Stomach (tissue), 9 donors: Measurements from ENCODE around the gene PCBP3. TPM values are rescaled to one million over a fixed set of nuclear protein-coding genes. Genes with fewer than 3 reads are reported as not detected.

Source experiments
- DNase-seq, 2 donors: peaks; one replicate each; pipeline versions ENCODE4 v3.0.0 to v3.0.0-alpha.2; 2013 to 2019
- H3K27ac ChIP-seq, 5 donors: fragments of 200-600 bp in 4 of 5; sonication (generic) in 4 of 5; one replicate each; pipeline ENCODE4 v1.5.1; 2013 to 2019; ENCODE audit warnings: mild to moderate bottlenecking in 1 of 5, moderate library complexity in 1 of 5
- H3K27me3 ChIP-seq, 3 donors: fragments of 200-600 bp; sonication (generic); one replicate each; pipeline ENCODE4 v1.5.1; 2017 to 2019; ENCODE audit warnings: mixed run types in 1 of 3
- H3K36me3 ChIP-seq, 4 donors: fragments of 200-600 bp; sonication (generic); 1 replicate in 3 of 4; 2 replicates in 1 of 4; pipeline ENCODE4 v1.5.1; 2016 to 2019
- H3K4me1 ChIP-seq, 4 donors: fragments of 200-600 bp; sonication (generic); one replicate each; pipeline ENCODE4 v1.5.1; 2016 to 2019
- H3K4me3 ChIP-seq, 4 donors: fragments of 200-600 bp; sonication (generic) in 3 of 4; one replicate each; pipeline ENCODE4 v1.5.1; 2016 to 2019; ENCODE audit warnings: mild to moderate bottlenecking in 1 of 4
- H3K9me3 ChIP-seq, 4 donors: fragments of 200-600 bp; sonication (generic); one replicate each; pipeline ENCODE4 v1.5.1; 2016 to 2019
- CTCF ChIP-seq, 7 experiments: fragments of 450-650 bp in 4 of 7; fragments of 200-600 bp in 3 of 7; sonication (generic) in 3 of 7; IDR thresholded peaks; one replicate each; pipeline ENCODE4 v1.5.1; 2016 to 2019; ENCODE audit warnings: antibody characterized with exemption in 7 of 7, control low read depth in 2 of 7, mild to moderate bottlenecking in 1 of 7
- EP300 ChIP-seq: sonication (generic); formaldehyde crosslinking; IDR thresholded peaks from one replicate; pipeline ENCODE4 v1.6.1; 2017; ENCODE audit warnings: antibody characterized with exemption
- POLR2A ChIP-seq, 4 donors: fragments of 450-650 bp; IDR thresholded peaks; one replicate each; pipeline ENCODE4 v1.6.1; 2016; ENCODE audit warnings: antibody characterized with exemption in 4 of 4, control low read depth in 2 of 4, mild to moderate bottlenecking in 1 of 4, moderate library complexity in 1 of 4
- POLR2AphosphoS5 ChIP-seq, 3 donors: sonication (generic); formaldehyde crosslinking; IDR thresholded peaks; one replicate each; pipeline ENCODE4 v1.6.1; 2016; ENCODE audit warnings: antibody characterized with exemption in 3 of 3
- WGBS, 5 donors: extraction: QIAGEN DNeasy Blood & Tissue Kit in 3 of 5; methylation state at CpG; one replicate each; pipeline versions ENCODE4 v1.1.5 to v1.1.7; 2013 to 2018; 5-methylcytosine and 5-hydroxymethylcytosine counted together
- intact Hi-C: fragments of 100-400 bp; cut with DNase I; formaldehyde crosslinking; loops from one replicate; pipeline ENCODE4 v1.15.1; 2023; ENCODE audit warnings: low total_unique reads
- polyA plus RNA-seq, 3 donors: library from polyadenylated mRNA; stranded (reverse); fragments of 200-250 nt; gene quantifications; one replicate each; pipeline ENCODE4 v1.2.3, GENCODE V29; 2013
- total RNA-seq, 5 donors: library from RNA; depleted of rRNA; stranded (reverse); fragments of >200 nt; gene quantifications; one replicate each; pipeline versions ENCODE4 v1.1.0 to v1.2.3, GENCODE V29; 2014 to 2016
- donor health status: healthy with polysubstance abuse.
- donor health status: Bipolar disorder and iron deficiency.
- donor health status: healthy.

Gene PCBP3
- total and polyA plus RNA-seq, 8 donors, result 1.8 to 10.9 (median 3.3) TPM; not detected in 3

GRCh38 chr21:45871616-45872236, 228.2 kb downstream of the PCBP3 start:
- 79 to 81% (median 80%) methylated on average over 12 to 22 of the region's 22 CpGs for WGBS, 5 donors
- Histone ChIP-seq H3K36me3 (no peaks in the 10 kb centered on the region), H3K9me3 (no peaks in the 10 kb centered on the region), H3K4me3 (no peak overlapping the region), H3K27ac (no peak overlapping the region), H3K27me3 (peaks cover 0 to 43% (median 5%) of the 10 kb centered on the region in 3 donors), H3K4me1 (peaks cover 0 to 9% (median 0%) of the 10 kb centered on the region in 4 donors)
- intact Hi-C loops, result no loop called here
- DNase-seq, result no peak
- no peak for TF ChIP-seq POLR2AphosphoS5 (IDR thresholded peaks at IDR 0.05)
- TF ChIP-seq POLR2A (IDR thresholded peaks at IDR 0.05), result no peak
- no peak for TF ChIP-seq EP300
- no peak for TF ChIP-seq CTCF (IDR thresholded peaks at IDR 0.05)

GRCh38 chr21:45872471-45872870, 228.9 kb downstream of the PCBP3 start:
- DNase-seq, result no peak
- Histone ChIP-seq H3K27me3 (peaks cover 0 to 37% (median 5%) of the 10 kb centered on the region in 3 donors), H3K27ac (no peak overlapping the region), H3K36me3 (no peaks in the 10 kb centered on the region), H3K9me3 (no peaks in the 10 kb centered on the region), H3K4me1 (peaks cover 0 to 9% (median 0%) of the 10 kb centered on the region in 4 donors), H3K4me3 (no peak overlapping the region)
- TF ChIP-seq POLR2A (IDR thresholded peaks at IDR 0.05) (no peak), EP300 (no peak), CTCF (IDR thresholded peaks at IDR 0.05) (no peak), POLR2AphosphoS5 (IDR thresholded peaks at IDR 0.05) (no peak)
- intact Hi-C loops, result no loop called here
- WGBS, 5 donors, result 86 to 94% (median 89%) methylated on average over 11 of the region's 11 CpGs

- no peak overlapping the region for H3K27ac ChIP-seq
- H3K4me3 ChIP-seq, result no peak overlapping the region
- no peaks in the 10 kb centered on the region for H3K36me3 ChIP-seq
- peaks cover 0 to 9% (median 0%) of the 10 kb centered on the region in 4 donors for H3K4me1 ChIP-seq
- intact Hi-C loops, result no loop called here
- WGBS, 5 donors, result 76 to 88% (median 79%) methylated on average over 11 of the region's 11 CpGs
- DNase-seq, result no peak
- TF ChIP-seq POLR2A (IDR thresholded peaks at IDR 0.05), result no peak
- H3K9me3 ChIP-seq, result no peaks in the 10 kb centered on the region
- H3K27me3 ChIP-seq, result peaks cover 0 to 40% (median 5%) of the 10 kb centered on the region in 3 donors
These were observed 229.4 kb downstream of the PCBP3 start for GRCh38 chr21:45872902-45873301.

GRCh38 chr21:45873418-45873817, 229.9 kb downstream of the PCBP3 start:
- Histone ChIP-seq H3K27ac (no peak overlapping the region), H3K4me3 (no peak overlapping the region), H3K36me3 (no peaks in the 10 kb centered on the region), H3K27me3 (peaks cover 0 to 45% (median 5%) of the 10 kb centered on the region in 3 donors), H3K9me3 (no peaks in the 10 kb centered on the region), H3K4me1 (peaks cover 0 to 9% (median 0%) of the 10 kb centered on the region in 4 donors)
- no peak for DNase-seq
- TF ChIP-seq POLR2AphosphoS5 (IDR thresholded peaks at IDR 0.05), result no peak
- TF ChIP-seq CTCF (IDR thresholded peaks at IDR 0.05), result no peak
- no peak for TF ChIP-seq EP300
- TF ChIP-seq POLR2A (IDR thresholded peaks at IDR 0.05), result no peak
- 71 to 81% (median 77%) methylated on average over 11 of the region's 11 CpGs for WGBS, 5 donors
- intact Hi-C loops, result no loop called here

- peaks cover 0 to 9% (median 0%) of the 10 kb centered on the region in 4 donors for H3K4me1 ChIP-seq
- DNase-seq, result no peak
- no peaks in the 10 kb centered on the region for H3K36me3 ChIP-seq
- WGBS, 5 donors, result 82 to 87% (median 84%) methylated on average over 15 of the region's 15 CpGs
- H3K9me3 ChIP-seq, result no peaks in the 10 kb centered on the region
- intact Hi-C loops, result no loop called here
- H3K4me3 ChIP-seq, result no peak overlapping the region
- peaks cover 0 to 48% (median 5%) of the 10 kb centered on the region in 3 donors for H3K27me3 ChIP-seq
- no peak for TF ChIP-seq EP300
- TF ChIP-seq POLR2A (IDR thresholded peaks at IDR 0.05), result no peak
- no peak for TF ChIP-seq CTCF (IDR thresholded peaks at IDR 0.05)
- no peak for TF ChIP-seq POLR2AphosphoS5 (IDR thresholded peaks at IDR 0.05)
- H3K27ac ChIP-seq, result no peak overlapping the region
These were observed 230.3 kb downstream of the PCBP3 start for GRCh38 chr21:45873866-45874265.
